NB4 (cell line): ENCODE measurements around the gene ALDH3A2.

Experiments used
- DNase-seq: peaks from one replicate; pipeline ENCODE4 v3.0.0; 2010; ENCODE audit warnings: low read depth
- H3K4me3 ChIP-seq: one replicate; pipeline ENCODE4 v1.5.1; 2011; ENCODE audit warnings: mild to moderate bottlenecking, low read depth, low read length, moderate library complexity
- CTCF ChIP-seq: IDR thresholded peaks from one replicate; pipeline ENCODE4 v1.5.1; 2012; ENCODE audit warnings: low read depth, low read length
- MAX ChIP-seq: IDR thresholded peaks from 2 replicates; pipeline ENCODE4 v1.6.1; 2011; ENCODE audit warnings: low read depth, low read length
- MYC ChIP-seq: IDR thresholded peaks from 2 replicates; pipeline ENCODE4 v1.6.1; 2011; ENCODE audit warnings: low read depth, low read length
- POLR2A ChIP-seq: IDR thresholded peaks from 2 replicates; pipeline ENCODE4 v1.6.1; 2011; ENCODE audit warnings: mild to moderate bottlenecking; ENCODE audit not compliant: insufficient read length; ENCODE audit errors: extremely low read depth

ALDH3A2 gene

GRCh38 chr17:19707728-19708221 lies 59.2 kb downstream of the ALDH3A2 start:
- no peak for TF ChIP-seq MYC
- no peak for TF ChIP-seq POLR2A
- TF ChIP-seq CTCF = no peak
- TF ChIP-seq MAX = no peak
- no peak for DNase-seq
- no peak overlapping the region for H3K4me3 ChIP-seq

- no peak overlapping the region for H3K4me3 ChIP-seq
- no peak for DNase-seq
- TF ChIP-seq MYC (no peak), POLR2A (no peak), CTCF (no peak), MAX (no peak)
Observed at GRCh38 chr17:19708431-19709175, 60.1 kb downstream of the ALDH3A2 start.

GRCh38 chr17:19709841-19710240 lies 61.3 kb downstream of the ALDH3A2 start:
- TF ChIP-seq MYC (no peak), POLR2A (no peak), MAX (no peak), CTCF (no peak)
- no peak for DNase-seq
- H3K4me3 ChIP-seq = no peak overlapping the region

GRCh38 chr17:19712436-19713004 lies 64.0 kb downstream of the ALDH3A2 start:
- no peak overlapping the region for H3K4me3 ChIP-seq
- DNase-seq = no peak
- TF ChIP-seq MYC (no peak), MAX (no peak), CTCF (no peak), POLR2A (no peak)

GRCh38 chr17:19713462-19713861 lies 64.9 kb downstream of the ALDH3A2 start:
- no peak overlapping the region for H3K4me3 ChIP-seq
- TF ChIP-seq POLR2A (no peak), CTCF (no peak), MAX (no peak), MYC (no peak)
- no peak for DNase-seq
